ENCODE data around the gene OR1K1. TPM values are rescaled to one million over a fixed set of nuclear protein-coding genes. Genes with fewer than 3 reads are reported as not detected.
A peak's percentile ranks its signal among the peaks of the same experiment; 100 is the strongest.

OR1K1 gene
- total and polyA plus RNA-seq, 9 of the 15 experiments (the other 6 are each of a cell fraction or from before 2014, with no cell fraction given), result not detected

DNA sequence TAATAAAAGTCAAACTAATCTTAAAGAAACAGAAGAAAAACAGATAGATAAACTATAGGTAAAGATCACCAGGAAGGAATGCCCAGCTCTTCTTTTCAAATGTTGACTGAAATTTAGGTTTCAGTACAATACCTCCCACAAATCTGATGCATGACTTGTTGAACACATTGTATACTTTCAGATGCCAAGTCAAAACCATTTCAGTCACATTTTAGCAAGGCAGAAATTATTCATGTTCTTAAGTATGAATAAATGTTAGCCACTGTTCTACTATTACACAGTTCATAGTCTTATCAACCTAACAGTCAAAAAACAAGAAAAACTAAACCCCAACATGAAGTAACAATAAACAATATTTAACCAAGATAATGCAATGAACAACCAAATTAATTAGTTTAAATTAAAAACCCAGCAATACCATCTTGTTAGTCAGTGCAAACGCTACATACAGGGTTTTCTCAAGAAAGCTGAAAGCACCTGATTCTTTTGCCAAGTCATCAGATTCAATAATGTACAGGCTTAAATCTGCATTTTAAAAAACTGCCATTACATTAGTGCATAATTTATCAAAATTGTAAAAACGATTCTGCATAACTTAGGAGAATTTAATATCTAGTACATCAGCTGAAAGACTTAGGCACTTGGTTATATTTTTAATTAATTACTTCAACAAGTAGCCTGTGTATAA is 48.5 kb downstream of the OR1K1 start (continued):
- TF ChIP-seq, protein P1, sequence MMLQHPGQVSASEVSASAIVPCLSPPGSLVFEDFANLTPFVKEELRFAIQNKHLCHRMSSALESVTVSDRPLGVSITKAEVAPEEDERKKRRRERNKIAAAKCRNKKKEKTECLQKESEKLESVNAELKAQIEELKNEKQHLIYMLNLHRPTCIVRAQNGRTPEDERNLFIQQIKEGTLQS (IDR thresholded peaks at IDR 0.05), result no peak
- TF ChIP-seq, protein P1 (CRISPR knock-in tag; conservative IDR thresholded peaks at IDR 0.05), result no peak
- TF ChIP-seq ESRRA (IDR thresholded peaks at IDR 0.05; ENCODE audit: borderline replicate concordance, low read depth) (no peak), MAFG (tag; conservative IDR thresholded peaks at IDR 0.05) (peak; percentile 42; the same call in 1 of the 2 replicates), STAT6 (CRISPR knock-in tag; IDR thresholded peaks at IDR 0.05) (no peak), RB1 (IDR thresholded peaks at IDR 0.05; ENCODE audit: low read depth) (no peak), ZNF274 (IDR thresholded peaks at IDR 0.05; ENCODE audit: borderline replicate concordance, low read depth, low read length) (no peak), STAG1 (CRISPR knock-in tag; IDR thresholded peaks at IDR 0.05; ENCODE audit: borderline replicate concordance) (no peak), CBX8 (IDR thresholded peaks at IDR 0.05; ENCODE audit: borderline replicate concordance, extremely low read depth, low read depth, low read length, poor library complexity, severe bottlenecking) (no peak), POLR2A (conservative IDR thresholded peaks at IDR 0.05) (no peak), ZNF124 (CRISPR knock-in tag; IDR thresholded peaks at IDR 0.05) (no peak), ZNF316 (IDR thresholded peaks at IDR 0.05) (peak; percentile 75)
- TF ChIP-seq, protein P2, sequence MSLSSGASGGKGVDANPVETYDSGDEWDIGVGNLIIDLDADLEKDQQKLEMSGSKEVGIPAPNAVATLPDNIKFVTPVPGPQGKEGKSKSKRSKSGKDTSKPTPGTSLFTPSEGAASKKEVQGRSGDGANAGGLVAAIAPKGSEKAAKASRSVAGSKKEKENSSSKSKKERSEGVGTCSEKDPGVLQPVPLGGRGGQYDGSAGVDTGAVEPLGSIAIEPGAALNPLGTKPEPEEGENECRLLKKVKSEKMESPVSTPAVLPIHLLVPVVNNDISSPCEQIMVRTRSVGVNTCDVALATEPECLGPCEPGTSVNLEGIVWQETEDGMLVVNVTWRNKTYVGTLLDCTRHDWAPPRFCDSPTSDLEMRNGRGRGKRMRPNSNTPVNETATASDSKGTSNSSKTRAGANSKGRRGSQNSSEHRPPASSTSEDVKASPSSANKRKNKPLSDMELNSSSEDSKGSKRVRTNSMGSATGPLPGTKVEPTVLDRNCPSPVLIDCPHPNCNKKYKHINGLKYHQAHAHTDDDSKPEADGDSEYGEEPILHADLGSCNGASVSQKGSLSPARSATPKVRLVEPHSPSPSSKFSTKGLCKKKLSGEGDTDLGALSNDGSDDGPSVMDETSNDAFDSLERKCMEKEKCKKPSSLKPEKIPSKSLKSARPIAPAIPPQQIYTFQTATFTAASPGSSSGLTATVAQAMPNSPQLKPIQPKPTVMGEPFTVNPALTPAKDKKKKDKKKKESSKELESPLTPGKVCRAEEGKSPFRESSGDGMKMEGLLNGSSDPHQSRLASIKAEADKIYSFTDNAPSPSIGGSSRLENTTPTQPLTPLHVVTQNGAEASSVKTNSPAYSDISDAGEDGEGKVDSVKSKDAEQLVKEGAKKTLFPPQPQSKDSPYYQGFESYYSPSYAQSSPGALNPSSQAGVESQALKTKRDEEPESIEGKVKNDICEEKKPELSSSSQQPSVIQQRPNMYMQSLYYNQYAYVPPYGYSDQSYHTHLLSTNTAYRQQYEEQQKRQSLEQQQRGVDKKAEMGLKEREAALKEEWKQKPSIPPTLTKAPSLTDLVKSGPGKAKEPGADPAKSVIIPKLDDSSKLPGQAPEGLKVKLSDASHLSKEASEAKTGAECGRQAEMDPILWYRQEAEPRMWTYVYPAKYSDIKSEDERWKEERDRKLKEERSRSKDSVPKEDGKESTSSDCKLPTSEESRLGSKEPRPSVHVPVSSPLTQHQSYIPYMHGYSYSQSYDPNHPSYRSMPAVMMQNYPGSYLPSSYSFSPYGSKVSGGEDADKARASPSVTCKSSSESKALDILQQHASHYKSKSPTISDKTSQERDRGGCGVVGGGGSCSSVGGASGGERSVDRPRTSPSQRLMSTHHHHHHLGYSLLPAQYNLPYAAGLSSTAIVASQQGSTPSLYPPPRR (CRISPR knock-in tag; IDR thresholded peaks at IDR 0.05; ENCODE audit: borderline replicate concordance), result no peak
